Peyer's patch (tissue), 4 donors: Measurements from ENCODE around the gene SLC12A6.

ENCODE experiments used
- CTCF ChIP-seq, 6 experiments: fragments of 450-650 bp in 4 of 6; fragments of 200-600 bp in 2 of 6; sonication (generic) in 1 of 6; IDR thresholded peaks; one replicate each; pipeline ENCODE4 v1.5.1; 2017 to 2019; ENCODE audit warnings: antibody characterized with exemption in 6 of 6, mild to moderate bottlenecking in 3 of 6, moderate library complexity in 1 of 6
- POLR2A ChIP-seq, 2 donors: fragments of 450-650 bp; IDR thresholded peaks; one replicate each; pipeline ENCODE4 v1.5.1; 2017; ENCODE audit warnings: antibody characterized with exemption in 2 of 2, mild to moderate bottlenecking in 2 of 2, moderate library complexity in 2 of 2

GRCh38 chr15:34342737-34343575 is 5.4 kb upstream of the SLC12A6 start, which contains the start of the genes NOP10 and NUTM1:
- TF ChIP-seq POLR2A (IDR thresholded peaks at IDR 0.05) (peak; percentile 52 to 80), CTCF (IDR thresholded peaks at IDR 0.05) (peak; percentile 92 to 99 (median 97))
